Amygdala (tissue), 56 donors: ENCODE results near the gene PVALEF.
A peak's percentile ranks its signal among the peaks of the same experiment; 100 is the strongest.

Experiments used
- DNase-seq, 56 donors: peaks; one replicate each; lab custom pipeline; 2025; lab: John Stamatoyannopoulos, UW

PVALEF gene

GRCh38 chr17:81127526-81128177, 37.7 kb upstream of the PVALEF start:
- DNase-seq = no peak

GRCh38 chr17:81128338-81128737, 37.0 kb upstream of the PVALEF start:
- no peak for DNase-seq

- peak in 55 of 56 donors; percentile 54 to 98 (median 92) for DNase-seq
Observed at GRCh38 chr17:81128774-81129173, 36.5 kb upstream of the PVALEF start.

- peak in 19 of 56 donors; percentile 54 to 78 (median 66) for DNase-seq
Observed at GRCh38 chr17:81129289-81129688, 36.0 kb upstream of the PVALEF start.

- peak in 3 of 56 donors; percentile 51 to 67 (median 66) for DNase-seq
Observed at GRCh38 chr17:81129711-81130367, 35.5 kb upstream of the PVALEF start.

GRCh38 chr17:81130385-81131361, 34.6 kb upstream of the PVALEF start:
- peak in 49 of 56 donors; percentile 23 to 88 (median 70) for DNase-seq

GRCh38 chr17:81131486-81132196, 33.7 kb upstream of the PVALEF start:
- no peak for DNase-seq

GRCh38 chr17:81132197-81132540, 33.1 kb upstream of the PVALEF start:
- peak in 1 of 56 donors; percentile 39 for DNase-seq

GRCh38 chr17:81132770-81133723, 32.3 kb upstream of the PVALEF start:
- DNase-seq = peak in 3 of 56 donors; percentile 30 to 57 (median 36)

- no peak for DNase-seq
Observed at GRCh38 chr17:81134064-81134781, 31.1 kb upstream of the PVALEF start.

GRCh38 chr17:81135505-81136278, 29.6 kb upstream of the PVALEF start:
- DNase-seq = peak in 38 of 56 donors; percentile 21 to 75 (median 52)

GRCh38 chr17:81136366-81136765, 28.9 kb upstream of the PVALEF start:
- no peak for DNase-seq

- DNase-seq = no peak
Observed at GRCh38 chr17:81137248-81137647, 28.1 kb upstream of the PVALEF start.

GRCh38 chr17:81138083-81138482, 27.2 kb upstream of the PVALEF start:
- no peak for DNase-seq

GRCh38 chr17:81138500-81138899, 26.8 kb upstream of the PVALEF start:
- no peak for DNase-seq

- DNase-seq = no peak
Observed at GRCh38 chr17:81139428-81139827, 25.9 kb upstream of the PVALEF start.

- no peak for DNase-seq
Observed at GRCh38 chr17:81140018-81140417, 25.3 kb upstream of the PVALEF start.

GRCh38 chr17:81140695-81141094, 24.6 kb upstream of the PVALEF start:
- no peak for DNase-seq
